ENCODE measurements around the gene NUP210. TPM values are rescaled to one million over a fixed set of nuclear protein-coding genes. Genes with fewer than 3 reads are reported as not detected.

NUP210 gene
- total RNA-seq, 3 donors from 2014 or later (not counting 1 experiment from before 2014, with no cell fraction given): 156 to 194 (median 179) TPM

GRCh38 chr3:13457593-13457992, 37.5 kb upstream of the NUP210 start:
- Mint-ChIP-seq H3K36me3 (no peaks in the 10 kb centered on the region), H3K27ac (no peak overlapping the region), H3K9me3 (no peaks in the 10 kb centered on the region), H3K4me3 (no peak overlapping the region), H3K27me3 (ENCODE audit: low read depth in 2 of 2) (peaks cover 5 to 7% of the 10 kb centered on the region in 2 donors), H3K4me1 (peaks cover 5 to 7% of the 10 kb centered on the region in 2 donors)
- 91% methylated on average over 4 of the region's 4 CpGs for WGBS (ENCODE audit: insufficient coverage)
- Histone ChIP-seq H3K9me3 (ENCODE audit: control insufficient read depth, insufficient read depth, low read length) (peaks cover 3% of the 10 kb centered on the region), H3K4me3 (ENCODE audit: low read length) (no peak overlapping the region), H3K36me3 (ENCODE audit: control insufficient read depth, insufficient read depth, low read length) (no peaks in the 10 kb centered on the region), H3K27ac (ENCODE audit: low read length) (no peak overlapping the region), H3K27me3 (ENCODE audit: control insufficient read depth, insufficient read depth, low read length) (no peaks in the 10 kb centered on the region), H3K4me1 (ENCODE audit: control insufficient read depth, insufficient read depth, low read length) (peaks cover 1% of the 10 kb centered on the region)
- ATAC-seq (no peak), DNase-seq (no peak)
- no peak for TF ChIP-seq CTCF (IDR thresholded peaks at IDR 0.05)
- intact Hi-C loops (cut with micrococcal nuclease): no loop called here

GRCh38 chr3:13455644-13456043, 35.5 kb upstream of the NUP210 start:
- 89% methylated on average over 6 of the region's 6 CpGs for whole genome bisulfite sequencing (ENCODE audit: insufficient coverage)
- no peak for DNase-seq
- Histone ChIP-seq H3K4me3 (ENCODE audit: low read length) (no peak overlapping the region), H3K9me3 (ENCODE audit: control insufficient read depth, insufficient read depth, low read length) (no peaks in the 10 kb centered on the region), H3K4me1 (ENCODE audit: control insufficient read depth, insufficient read depth, low read length) (peaks cover 16% of the 10 kb centered on the region), H3K27me3 (ENCODE audit: control insufficient read depth, insufficient read depth, low read length) (no peaks in the 10 kb centered on the region), H3K36me3 (ENCODE audit: control insufficient read depth, insufficient read depth, low read length) (no peaks in the 10 kb centered on the region), H3K27ac (ENCODE audit: low read length) (no peak overlapping the region)
- Mint-ChIP-seq H3K27ac (no peak overlapping the region), H3K4me1 (peaks cover 6 to 12% of the 10 kb centered on the region in 2 donors), H3K9me3 (no peaks in the 10 kb centered on the region), H3K4me3 (no peak overlapping the region), H3K36me3 (no peaks in the 10 kb centered on the region), H3K27me3 (ENCODE audit: low read depth in 2 of 2) (no peaks in the 10 kb centered on the region)
- no peak for ATAC-seq
- TF ChIP-seq CTCF (IDR thresholded peaks at IDR 0.05): no peak
- intact Hi-C loops (cut with micrococcal nuclease): no loop called here

GRCh38 chr3:13452490-13453335, 32.6 kb upstream of the NUP210 start:
- peak; percentile 25 to 40 (median 28) for ATAC-seq

More at GRCh38 chr3:13452490-13453335, 32.6 kb upstream of the NUP210 start:
- peaks cover 16% of the 10 kb centered on the region for H3K4me1 ChIP-seq (ENCODE audit: control insufficient read depth, insufficient read depth, low read length)
- peak overlapping the region; percentile 91 for H3K4me3 Mint-ChIP-seq
- H3K27ac ChIP-seq (ENCODE audit: low read length): no peak overlapping the region
- no peaks in the 10 kb centered on the region for H3K9me3 ChIP-seq (ENCODE audit: control insufficient read depth, insufficient read depth, low read length)
- H3K27me3 ChIP-seq (ENCODE audit: control insufficient read depth, insufficient read depth, low read length): no peaks in the 10 kb centered on the region
- H3K27ac Mint-ChIP-seq: peak overlapping the region; percentile 87 to 89
- no peaks in the 10 kb centered on the region for H3K27me3 Mint-ChIP-seq (ENCODE audit: low read depth in 2 of 2)
- H3K4me3 ChIP-seq (ENCODE audit: low read length): no peak overlapping the region
- H3K4me1 Mint-ChIP-seq: peaks cover 6 to 12% of the 10 kb centered on the region in 2 donors
- DNase-seq: peak in 1 of 2 donors; percentile 79
- no peaks in the 10 kb centered on the region for H3K36me3 ChIP-seq (ENCODE audit: control insufficient read depth, insufficient read depth, low read length)
- H3K36me3 Mint-ChIP-seq: no peaks in the 10 kb centered on the region
- intact Hi-C loops (cut with micrococcal nuclease): loop anchor here (1.0 to 2.0 kb wide), 7 partner anchors 28 to 360 kb away; partner anchors contain the start of gene HDAC11
- peak; percentile 73 for TF ChIP-seq CTCF (IDR thresholded peaks at IDR 0.05)
- H3K9me3 Mint-ChIP-seq: no peaks in the 10 kb centered on the region
- WGBS (ENCODE audit: insufficient coverage): 27% methylated on average over 10 of the region's 12 CpGs

Measured in natural killer cell (primary cell).